GM19467 (cell line): ENCODE measurements around the gene TULP4.
"Not testable (repeated sequence)": the region's sequence is repeated elsewhere in the genome, so short reads cannot be mapped to it uniquely, and the experiment has no call there.

Source experiments
- ATAC-seq: cut with Tn5 transposase; IDR thresholded peaks from one replicate; pipeline ENCODE4 v1.9.1; 2021; ENCODE audit warnings: mild to moderate bottlenecking, moderate library complexity; ENCODE audit not compliant: unreplicated experiment

Gene TULP4

GRCh38 chr6:158519761-158520160 is 207.5 kb downstream of the TULP4 start:
- ATAC-seq: no peak

DNA sequence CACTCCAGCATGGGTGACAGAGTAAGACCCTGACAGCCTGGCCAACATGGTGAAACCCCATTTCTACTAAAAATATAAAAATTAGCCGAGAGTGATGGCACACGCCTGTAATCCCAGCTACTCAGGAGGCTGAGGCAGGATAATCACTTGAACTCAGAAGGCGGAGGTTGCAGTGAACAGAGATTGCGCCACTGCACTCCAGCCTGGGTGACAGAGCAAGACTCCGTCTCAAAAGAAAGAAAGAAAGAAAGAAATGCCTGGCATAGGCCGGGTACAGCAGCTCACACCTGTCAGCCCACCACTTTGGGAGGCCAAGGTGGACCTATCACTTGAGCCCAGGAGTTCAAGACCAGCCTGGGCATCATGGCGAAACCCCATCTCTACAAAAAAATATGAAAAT is 208.7 kb downstream of the TULP4 start:
- ATAC-seq: not testable (repeated sequence)

GRCh38 chr6:158521759-158522158 is 209.5 kb downstream of the TULP4 start:
- ATAC-seq: no peak

DNA sequence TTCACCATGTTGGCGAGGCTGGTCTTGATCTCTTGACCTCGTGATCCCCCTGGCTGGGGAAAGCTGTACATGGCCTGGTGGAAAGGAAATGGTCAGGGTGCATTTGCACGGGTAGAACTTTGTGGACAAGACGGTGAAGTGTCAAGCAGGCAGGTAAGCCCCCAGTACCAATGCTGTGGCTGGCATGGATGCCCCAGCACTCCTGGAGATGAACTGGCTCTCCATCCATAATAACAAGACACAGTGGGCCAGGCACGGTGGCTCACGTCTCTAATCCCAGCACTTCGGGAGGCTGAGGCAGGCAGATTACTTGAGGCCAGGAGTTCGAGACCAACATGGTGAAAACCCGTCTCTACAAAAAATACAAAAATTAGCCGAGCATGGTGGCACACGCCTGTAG is 210.4 kb downstream of the TULP4 start:
- ATAC-seq: no peak

- ATAC-seq: no peak
Measured at GRCh38 chr6:158524311-158524710, 212.0 kb downstream of the TULP4 start.

DNA sequence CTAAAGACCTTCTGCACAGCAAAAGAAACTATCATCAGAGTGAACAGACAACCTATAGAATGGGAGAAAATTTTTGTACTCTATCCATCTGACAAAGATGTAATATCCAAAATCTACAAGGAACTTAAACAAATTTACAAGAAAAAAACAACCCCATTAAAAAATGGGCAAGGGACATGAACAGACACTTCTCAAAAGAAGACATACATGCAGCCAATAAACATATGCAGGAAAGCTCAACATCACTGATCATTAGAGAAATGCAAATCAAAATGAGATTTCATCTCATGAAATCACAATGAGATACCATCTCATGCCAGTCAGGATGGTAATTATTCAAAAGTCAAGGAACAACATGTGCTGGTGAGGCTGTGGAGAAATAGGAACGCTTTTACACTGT is 215.6 kb downstream of the TULP4 start:
- not testable (repeated sequence) for ATAC-seq

DNA sequence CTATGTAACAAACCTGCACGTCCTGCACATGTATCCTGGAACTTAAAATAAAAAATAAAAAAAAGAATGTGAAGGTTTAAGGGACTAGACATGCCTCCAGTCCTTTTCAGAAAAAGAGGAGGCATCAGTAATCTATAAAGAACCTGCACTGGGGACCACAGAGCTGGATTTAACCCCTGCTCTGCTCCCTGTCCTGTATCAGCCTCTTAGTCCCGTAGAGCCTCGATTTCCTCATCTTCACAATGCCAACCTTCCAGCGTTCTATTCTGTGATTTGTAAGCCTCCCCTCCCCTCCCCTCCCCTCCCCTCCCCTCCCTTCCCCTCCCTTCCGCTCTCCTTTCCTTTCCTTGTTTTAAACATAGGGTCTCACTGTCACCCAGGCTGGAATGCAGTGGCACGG is 216.6 kb downstream of the TULP4 start:
- no peak for ATAC-seq

DNA sequence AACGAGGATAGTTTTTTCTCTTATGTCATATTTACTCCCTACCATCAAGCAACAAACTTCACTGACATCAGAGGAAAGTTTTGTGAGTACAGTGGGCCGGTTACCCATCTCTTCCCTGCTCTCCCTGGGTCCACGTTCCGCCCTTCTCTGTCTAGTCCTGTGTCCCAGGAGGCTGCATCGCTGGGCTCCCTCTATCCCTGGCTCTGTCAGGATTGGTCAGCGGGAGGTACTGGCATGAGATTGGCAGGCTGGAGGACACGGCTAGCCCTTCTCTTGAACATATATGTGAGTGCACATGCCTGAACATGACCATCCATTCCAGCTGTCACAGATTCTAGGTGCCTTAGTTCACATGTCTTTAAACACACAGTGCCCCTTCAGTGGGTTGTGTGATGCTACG is 217.4 kb downstream of the TULP4 start:
- ATAC-seq: no peak

DNA sequence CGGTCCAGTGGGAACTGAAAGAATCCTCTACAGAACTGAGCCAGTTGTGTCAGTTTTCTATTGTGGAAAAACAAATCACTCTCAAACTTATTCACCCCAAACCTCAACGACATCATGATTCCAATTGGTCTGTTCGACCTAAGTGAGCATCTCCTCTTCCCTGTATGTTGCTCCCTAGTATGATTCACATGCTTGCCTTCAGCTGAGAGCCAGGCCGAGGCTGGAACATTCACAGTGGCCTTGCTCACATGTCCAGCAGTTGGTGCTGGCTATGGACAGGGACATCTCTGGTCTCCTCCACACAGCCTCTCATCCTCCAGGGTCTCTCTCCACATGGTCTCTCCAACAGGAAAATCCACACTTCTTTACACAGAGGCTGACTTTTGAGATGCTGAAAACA is 219.3 kb downstream of the TULP4 start:
- ATAC-seq: no peak

- no peak for ATAC-seq
Measured at GRCh38 chr6:158531970-158532369, 219.7 kb downstream of the TULP4 start.

DNA sequence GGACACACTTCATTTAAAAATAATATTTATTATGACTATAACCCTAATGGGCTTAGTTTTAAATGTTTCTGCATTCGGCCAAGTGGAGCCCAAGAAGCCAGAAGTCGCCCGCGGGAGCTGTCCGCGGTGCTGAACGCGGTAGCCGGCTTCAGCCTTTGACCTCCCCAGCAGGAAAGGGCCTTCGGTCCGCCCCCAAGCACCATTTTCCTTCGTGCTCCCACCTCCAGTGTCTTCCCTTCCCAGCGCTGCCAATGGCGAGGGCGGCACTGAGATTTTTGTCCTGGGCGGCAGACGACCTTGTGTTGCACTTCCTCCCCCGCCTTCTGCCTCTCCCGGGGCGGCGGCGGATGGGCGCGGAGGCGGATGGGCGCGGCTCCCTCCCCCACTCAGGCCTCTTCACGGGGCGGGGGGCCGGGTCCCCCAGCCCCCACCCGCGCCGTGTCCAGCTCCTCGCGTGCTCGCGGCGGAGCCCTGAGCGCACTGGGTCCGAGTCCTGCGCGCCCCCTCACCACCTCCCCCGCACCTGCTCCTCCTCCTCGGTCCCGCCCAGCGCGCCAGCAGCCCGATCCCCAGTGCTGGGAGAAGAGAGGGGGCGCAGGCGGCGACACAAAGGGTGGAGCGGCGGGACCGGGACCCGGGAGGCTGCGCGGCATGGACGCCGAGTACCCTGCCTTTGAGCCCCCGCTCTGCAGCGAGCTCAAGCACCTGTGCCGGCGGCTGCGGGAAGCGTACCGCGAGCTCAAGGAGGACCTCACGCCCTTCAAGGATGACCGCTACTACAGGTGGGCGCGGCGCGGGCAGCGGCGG is 224.0 kb downstream of the TULP4 start:
- no peak for ATAC-seq

DNA sequence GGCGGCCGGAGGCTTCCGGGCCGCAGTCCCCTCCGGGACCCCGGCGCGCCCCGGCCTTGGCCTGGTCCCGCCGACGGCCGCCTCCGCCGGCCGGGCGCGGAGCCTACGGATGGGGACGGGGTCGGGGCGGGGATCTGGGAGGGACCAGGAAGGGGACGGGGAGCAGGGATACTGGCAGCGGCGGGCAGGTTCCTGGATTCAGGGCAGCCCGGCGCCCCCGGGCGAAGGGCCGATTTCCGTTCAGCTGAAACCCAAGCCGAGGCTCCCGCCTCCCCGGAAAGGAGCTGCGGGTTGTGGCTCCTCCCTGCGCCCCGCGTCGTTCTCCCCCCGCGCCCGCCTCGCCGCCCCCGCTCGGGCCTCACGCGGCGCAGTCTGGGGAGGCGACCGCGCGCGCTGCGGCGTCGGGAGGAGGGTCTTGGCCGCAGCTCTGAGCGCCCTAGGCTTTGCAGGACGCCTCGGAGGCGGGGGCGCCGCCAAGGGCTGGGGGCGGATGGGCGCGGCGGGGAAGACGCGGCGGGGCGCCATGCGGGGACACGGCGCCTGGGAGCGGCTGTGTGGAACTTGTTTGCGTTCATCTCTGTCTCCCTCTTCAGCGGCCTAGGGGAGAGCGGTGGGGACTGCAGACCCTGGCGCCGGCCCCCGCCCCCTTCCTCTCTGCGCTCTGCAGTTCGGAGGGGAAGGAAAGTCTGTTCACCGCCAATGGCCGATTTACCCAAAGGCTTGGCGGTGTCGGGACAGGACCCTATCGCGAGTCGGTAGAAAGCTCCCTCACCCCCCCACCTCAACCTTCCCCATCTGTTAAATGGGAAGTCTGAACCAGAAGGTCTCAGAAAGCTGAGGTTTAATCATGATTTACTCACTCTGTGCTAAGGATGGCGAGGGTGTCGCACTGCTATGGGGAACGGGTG is 224.9 kb downstream of the TULP4 start:
- ATAC-seq: no peak

GRCh38 chr6:158538741-158539140 is 226.5 kb downstream of the TULP4 start:
- no peak for ATAC-seq

- ATAC-seq: no peak
Measured at GRCh38 chr6:158539413-158539812, 227.1 kb downstream of the TULP4 start.

GRCh38 chr6:158539881-158540280 is 227.6 kb downstream of the TULP4 start:
- ATAC-seq: no peak

DNA sequence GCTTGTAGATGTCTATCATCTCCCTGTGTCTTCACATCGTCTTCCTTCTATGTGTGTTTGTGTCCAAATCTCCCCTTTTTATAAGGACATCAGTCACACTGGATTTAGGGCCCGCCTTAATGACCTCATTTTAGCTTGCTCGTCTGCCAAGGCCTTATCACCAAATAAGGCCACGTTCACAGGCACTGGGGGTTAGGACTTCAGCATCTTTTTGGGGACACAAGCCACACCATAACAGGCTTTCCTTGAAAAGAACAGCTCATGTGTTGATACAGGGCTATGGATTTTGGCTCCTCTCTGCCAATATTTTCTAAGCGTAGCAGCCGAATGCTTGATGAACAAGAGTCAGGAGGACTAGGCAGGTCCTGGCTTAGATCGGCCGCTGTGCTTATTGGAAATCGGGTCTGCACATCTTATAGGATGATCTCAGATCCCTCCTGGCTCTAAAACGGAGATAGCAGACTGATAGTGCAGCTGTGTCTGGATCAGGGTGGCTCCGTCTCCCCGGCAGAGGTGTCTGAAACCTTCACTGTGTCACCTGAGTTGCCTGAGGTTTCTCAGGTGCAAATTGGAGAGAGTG is 231.4 kb downstream of the TULP4 start:
- ATAC-seq: no peak

GRCh38 chr6:158544428-158544827 is 232.2 kb downstream of the TULP4 start:
- ATAC-seq: no peak

DNA sequence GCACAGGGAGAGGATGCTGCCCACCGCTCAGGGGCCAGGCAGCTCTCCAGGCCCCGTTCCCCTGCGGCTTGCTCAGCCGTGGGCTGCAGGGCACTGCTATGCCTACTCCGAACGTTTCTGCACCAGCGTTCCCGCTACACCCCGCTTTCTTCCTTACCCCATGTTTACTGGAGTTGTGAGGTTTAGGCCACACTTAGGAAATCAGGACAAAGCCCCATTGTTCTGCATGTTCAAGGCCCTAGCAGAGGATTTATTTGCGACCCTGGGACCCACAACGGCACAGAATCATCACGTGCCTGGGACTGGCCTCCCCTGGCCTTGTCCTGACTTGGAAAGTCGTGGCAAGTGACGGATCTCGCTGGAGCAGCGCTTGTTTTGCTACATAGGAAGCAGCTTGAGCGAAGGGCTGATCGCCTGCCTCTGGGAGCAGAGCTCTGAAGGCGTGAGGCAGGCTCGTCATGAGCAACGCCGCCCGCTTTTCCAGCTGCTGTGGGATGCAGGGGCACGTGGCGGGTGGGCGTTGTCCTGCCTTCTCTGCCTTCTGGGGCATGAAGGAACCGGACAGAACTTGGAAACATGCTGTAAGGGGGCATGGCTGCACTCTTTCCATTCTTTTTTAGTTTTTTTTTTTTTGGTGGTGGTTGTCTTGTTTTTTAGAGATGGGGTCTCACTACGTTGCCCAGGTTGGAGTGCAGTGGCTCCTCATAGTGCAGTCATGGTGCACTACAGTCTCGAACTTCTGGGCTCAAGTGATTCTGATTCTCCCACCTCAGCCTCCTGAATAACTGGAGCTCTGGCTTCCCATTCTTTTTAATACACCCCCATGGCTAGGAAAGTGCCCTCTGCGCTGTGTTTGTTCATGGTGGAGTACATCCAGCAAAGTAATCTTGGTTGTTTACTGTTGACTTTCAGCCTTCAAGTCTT is 233.0 kb downstream of the TULP4 start:
- no peak for ATAC-seq

DNA sequence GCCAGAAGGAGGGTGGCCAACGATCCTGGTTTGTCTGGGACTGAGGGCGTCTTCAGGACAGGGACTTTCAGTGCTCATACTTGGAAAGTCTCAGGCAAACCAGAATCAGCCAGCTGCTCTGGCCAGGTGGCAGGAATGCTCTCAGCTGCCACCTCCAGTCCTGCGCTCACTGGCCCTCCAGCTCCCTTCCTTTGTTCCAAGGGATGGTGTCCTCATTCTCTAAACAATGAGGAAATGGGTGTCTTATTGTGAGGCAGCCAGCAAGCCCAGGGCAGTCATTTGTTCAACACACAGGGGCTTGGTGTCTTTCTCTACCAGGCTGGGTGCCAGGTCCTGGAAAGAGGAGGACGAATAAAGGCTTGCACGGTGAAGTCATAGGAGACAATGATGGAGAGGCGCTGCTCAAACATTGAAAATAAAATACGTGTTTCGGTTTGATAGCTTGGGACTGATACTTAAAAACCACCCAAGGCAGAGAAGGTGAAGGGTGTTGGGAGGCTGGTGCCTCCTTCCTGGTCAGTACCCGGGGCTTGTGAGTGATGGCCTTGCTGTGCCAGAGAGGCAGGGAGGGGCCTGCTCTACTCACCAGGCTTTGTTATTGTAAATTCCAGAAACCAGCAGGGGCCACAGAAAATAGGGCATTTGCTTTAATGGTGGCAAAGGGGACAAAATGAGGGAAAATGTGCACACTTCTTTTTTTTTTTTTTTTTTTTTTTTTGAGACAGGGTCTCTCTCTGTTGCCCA is 236.3 kb downstream of the TULP4 start:
- ATAC-seq: no peak
